IPS DF 6.9 (cell line): Measurements from ENCODE around the gene ATL3.
"Not testable (repeated sequence)": the region's sequence is repeated elsewhere in the genome, so short reads cannot be mapped to it uniquely, and the experiment has no call there.

Experiments used
- DNase-seq: peaks from one replicate; pipeline ENCODE4 v3.0.0-alpha.2; 2013; ENCODE audit warnings: low read depth, low spot score
- H3K27ac ChIP-seq: one replicate; pipeline ENCODE4 v1.5.1; 2013; ENCODE audit warnings: low read length, control low read depth
- H3K27me3 ChIP-seq: 2 replicates; pipeline ENCODE4 v1.6.1; 2013; ENCODE audit warnings: mild to moderate bottlenecking, low read length; ENCODE audit not compliant: control insufficient read depth, insufficient read depth
- H3K36me3 ChIP-seq: 2 replicates; pipeline ENCODE4 v1.6.1; 2013; ENCODE audit warnings: low read length; ENCODE audit not compliant: control insufficient read depth, insufficient read depth
- H3K4me1 ChIP-seq: 2 replicates; pipeline ENCODE4 v1.6.1; 2013; ENCODE audit warnings: low read length; ENCODE audit not compliant: control insufficient read depth, insufficient read depth
- H3K4me3 ChIP-seq: 2 replicates; pipeline ENCODE4 v1.5.1; 2013; ENCODE audit warnings: mild to moderate bottlenecking, low read length
- H3K9me3 ChIP-seq: 2 replicates; pipeline ENCODE4 v1.6.1; 2013; ENCODE audit warnings: low read length, inconsistent platforms; ENCODE audit not compliant: control insufficient read depth, insufficient read depth
- WGBS: extraction: QIAGEN DNeasy Blood & Tissue Kit; methylation state at CpG from one replicate; pipeline ENCODE4 v1.1.7; 2013; ENCODE audit warnings: mixed read lengths, missing lambda C conversion rate; ENCODE audit not compliant: insufficient read length, insufficient coverage; 5-methylcytosine and 5-hydroxymethylcytosine counted together

The ATL3 gene

DNA sequence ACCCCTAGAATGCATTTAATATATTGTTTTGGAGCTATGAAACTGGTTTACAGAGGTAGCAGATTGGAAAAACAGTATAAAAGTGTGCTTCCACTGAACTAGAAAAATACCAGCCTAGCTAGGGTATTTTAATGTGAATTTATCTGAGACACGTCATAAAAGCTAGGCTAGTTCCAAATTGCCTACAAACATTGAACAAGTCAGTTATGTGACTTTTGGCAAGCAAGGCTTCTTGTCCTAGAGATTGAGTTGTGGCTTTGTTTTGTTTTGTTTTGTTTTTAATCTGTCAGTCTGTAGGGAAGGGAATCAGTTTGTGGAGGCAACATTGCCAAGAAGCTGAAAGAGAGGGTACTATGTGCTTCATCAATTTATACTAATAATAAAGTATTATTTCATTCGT lies 34.4 kb upstream of the ATL3 start:
- Histone ChIP-seq H3K27me3 (no peaks in the 10 kb centered on the region), H3K27ac (no peak overlapping the region), H3K4me3 (no peak overlapping the region), H3K36me3 (no peaks in the 10 kb centered on the region), H3K4me1 (no peaks in the 10 kb centered on the region), H3K9me3 (no peaks in the 10 kb centered on the region)
- WGBS, result no CpG with 5 or more reads among the region's 2 CpGs
- no peak for DNase-seq

DNA sequence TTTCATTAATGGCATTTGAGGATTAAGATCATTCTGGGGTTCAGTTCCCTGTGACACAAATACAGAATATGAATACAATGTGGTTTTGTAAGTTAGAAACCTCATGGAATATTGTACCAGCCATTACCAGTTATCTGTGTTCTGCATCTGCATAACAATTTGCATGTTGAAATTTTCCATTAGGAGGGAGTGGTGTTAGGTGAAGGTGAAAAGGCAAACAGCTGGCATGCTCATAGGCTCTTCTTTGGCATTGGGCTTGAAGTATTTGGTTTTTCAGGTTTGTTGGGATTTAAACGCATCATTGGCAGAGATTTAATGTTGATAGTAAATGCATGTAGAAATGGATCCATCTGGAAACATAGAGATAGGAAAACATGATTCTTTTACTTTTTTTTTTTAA lies 28.7 kb upstream of the ATL3 start:
- no peak for DNase-seq
- Histone ChIP-seq H3K4me3 (no peak overlapping the region), H3K27me3 (no peaks in the 10 kb centered on the region), H3K9me3 (no peaks in the 10 kb centered on the region), H3K36me3 (no peaks in the 10 kb centered on the region), H3K27ac (no peak overlapping the region), H3K4me1 (peaks cover 1% of the 10 kb centered on the region; the same call in 1 of the 2 replicates)
- no CpG with 5 or more reads among the region's 1 CpG for WGBS

GRCh38 chr11:63698976-63699733 lies 28.0 kb upstream of the ATL3 start:
- H3K27me3 ChIP-seq, result no peaks in the 10 kb centered on the region
- DNase-seq, result no peak
- H3K27ac ChIP-seq, result no peak overlapping the region
- H3K4me3 ChIP-seq, result no peak overlapping the region
- WGBS, result no CpG with 5 or more reads among the region's 11 CpGs
- no peaks in the 10 kb centered on the region for H3K9me3 ChIP-seq
- H3K4me1 ChIP-seq, result peaks cover 1% of the 10 kb centered on the region; the same call in 1 of the 2 replicates
- H3K36me3 ChIP-seq, result no peaks in the 10 kb centered on the region

GRCh38 chr11:63694596-63694995 lies 23.4 kb upstream of the ATL3 start:
- H3K36me3 ChIP-seq, result no peaks in the 10 kb centered on the region
- no peak for DNase-seq
- H3K4me3 ChIP-seq, result no peak overlapping the region
- no CpG with 5 or more reads among the region's 7 CpGs for WGBS
- no peaks in the 10 kb centered on the region for H3K9me3 ChIP-seq
- H3K4me1 ChIP-seq, result peaks cover under 1% of the 10 kb centered on the region; the same call in 1 of the 2 replicates
- no peak overlapping the region for H3K27ac ChIP-seq
- no peaks in the 10 kb centered on the region for H3K27me3 ChIP-seq

- no CpG with 5 or more reads among the region's 1 CpG for WGBS
- no peak overlapping the region for H3K4me3 ChIP-seq
- H3K27ac ChIP-seq, result no peak overlapping the region
- no peak for DNase-seq
- H3K27me3 ChIP-seq, result no peaks in the 10 kb centered on the region
- H3K4me1 ChIP-seq, result no peaks in the 10 kb centered on the region
- no peaks in the 10 kb centered on the region for H3K36me3 ChIP-seq
- H3K9me3 ChIP-seq, result no peaks in the 10 kb centered on the region
Observed at GRCh38 chr11:63687845-63688244, 16.7 kb upstream of the ATL3 start.

DNA sequence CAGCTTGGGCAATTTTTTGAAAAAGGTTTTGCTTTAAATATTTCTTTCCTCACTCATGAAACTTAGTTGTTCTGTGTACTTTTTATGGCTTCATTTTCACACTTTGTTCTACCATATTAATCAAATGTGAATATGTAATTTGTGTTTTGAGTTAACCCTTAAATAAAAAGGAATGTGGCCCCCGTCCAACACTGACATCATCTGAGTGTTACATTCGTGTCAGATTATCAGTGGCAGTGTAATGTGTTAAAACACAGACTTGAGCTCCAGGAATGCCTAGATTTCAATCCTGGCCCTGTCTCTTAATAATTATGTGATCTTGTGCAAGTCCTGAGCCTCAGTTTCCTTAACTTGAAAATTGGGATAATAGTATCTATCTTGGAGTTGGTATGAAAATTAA lies 15.8 kb upstream of the ATL3 start:
- Histone ChIP-seq H3K27me3 (no peaks in the 10 kb centered on the region), H3K27ac (no peak overlapping the region), H3K36me3 (no peaks in the 10 kb centered on the region), H3K4me1 (no peaks in the 10 kb centered on the region), H3K4me3 (no peak overlapping the region), H3K9me3 (no peaks in the 10 kb centered on the region)
- WGBS, result no CpG with 5 or more reads among the region's 2 CpGs
- DNase-seq, result no peak

DNA sequence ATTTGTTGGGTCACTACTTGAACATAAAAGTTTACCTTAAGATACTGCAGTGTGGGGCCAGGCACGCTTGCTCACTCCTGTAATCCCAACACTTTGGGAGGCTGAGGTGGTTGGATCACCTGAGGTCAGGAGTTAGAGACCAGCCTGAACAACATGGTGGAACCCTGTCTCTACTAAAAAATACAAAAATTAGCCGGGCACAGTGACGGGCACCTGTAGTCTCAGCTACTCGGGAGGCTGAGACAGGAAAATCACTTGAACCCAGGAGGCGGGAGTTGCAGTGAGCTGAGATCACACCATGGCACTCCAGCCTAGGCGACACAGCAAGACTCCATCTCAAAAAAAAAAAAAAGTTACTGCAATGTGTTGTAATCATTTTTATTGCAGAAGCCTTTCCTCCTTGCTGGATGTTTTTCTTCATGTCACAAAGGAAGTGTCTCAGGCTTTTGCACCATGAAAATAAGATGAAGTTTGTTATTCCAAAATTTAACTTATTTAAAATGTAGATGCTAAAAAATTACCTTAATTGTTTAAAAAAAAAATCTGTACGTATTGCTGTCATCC lies 14.1 kb upstream of the ATL3 start:
- not testable (repeated sequence) for DNase-seq, H3K36me3 ChIP-seq, H3K4me1 ChIP-seq, H3K27me3 ChIP-seq, H3K4me3 ChIP-seq, H3K27ac ChIP-seq, H3K9me3 ChIP-seq
- WGBS, result no CpG with 5 or more reads among the region's 7 CpGs

- Histone ChIP-seq H3K36me3 (no peaks in the 10 kb centered on the region), H3K9me3 (no peaks in the 10 kb centered on the region), H3K27ac (no peak overlapping the region), H3K27me3 (no peaks in the 10 kb centered on the region), H3K4me3 (peak overlapping the region; percentile 12; the same call in 1 of the 2 replicates), H3K4me1 (no peaks in the 10 kb centered on the region)
- 100% methylated on average over 3 of the region's 8 CpGs for WGBS
- DNase-seq, result no peak
Observed at GRCh38 chr11:63683133-63683991, 12.2 kb upstream of the ATL3 start.

DNA sequence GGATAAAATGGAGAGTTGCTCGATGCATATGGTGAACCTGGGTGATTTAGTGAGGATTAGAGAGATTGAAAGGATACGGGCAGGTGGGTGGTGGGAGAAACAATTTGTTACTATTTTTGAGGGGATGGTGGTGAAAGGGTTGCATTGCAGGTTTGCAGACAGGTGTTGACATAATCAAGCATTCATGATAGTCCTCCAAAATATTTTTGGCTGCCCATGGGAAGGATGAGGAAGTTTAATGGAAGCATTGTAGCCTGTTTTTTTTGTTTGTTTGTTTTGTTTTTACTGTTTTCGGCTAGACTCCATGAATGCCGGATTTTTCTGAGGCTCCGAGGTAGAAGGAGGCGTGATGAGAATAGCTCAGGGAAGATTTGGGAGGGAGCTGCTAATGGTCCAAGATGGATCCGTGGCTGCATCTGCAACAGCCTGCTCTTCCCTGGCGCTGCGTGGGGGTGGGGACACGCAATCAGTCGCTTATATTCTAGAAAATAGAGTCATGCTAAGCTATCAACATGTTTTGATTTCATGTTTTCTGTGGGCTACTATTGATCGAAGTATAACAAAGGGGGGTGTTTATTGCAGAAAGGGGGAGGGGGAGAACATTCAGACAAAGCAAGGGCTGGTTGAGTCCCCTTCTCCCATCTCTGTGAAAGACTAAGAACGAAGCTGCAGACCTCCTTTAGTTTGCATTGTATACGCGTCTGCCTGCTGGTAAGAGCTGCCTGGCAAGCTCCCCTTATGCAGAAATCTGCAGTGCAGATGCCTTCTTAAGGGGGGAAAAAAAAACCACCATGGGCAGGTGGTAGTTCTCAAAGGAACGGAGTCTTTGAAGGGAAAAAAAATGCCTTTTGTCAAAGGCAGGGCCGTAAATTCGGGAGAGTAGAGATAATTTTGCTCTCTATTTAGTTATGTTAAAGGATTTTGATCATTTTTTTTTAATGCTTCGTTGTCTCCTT lies 11.2 kb upstream of the ATL3 start:
- H3K9me3 ChIP-seq, result no peaks in the 10 kb centered on the region
- peak overlapping the region; percentile 88 for H3K4me3 ChIP-seq
- H3K27me3 ChIP-seq, result no peaks in the 10 kb centered on the region
- no peaks in the 10 kb centered on the region for H3K36me3 ChIP-seq
- H3K27ac ChIP-seq, result no peak overlapping the region
- no peaks in the 10 kb centered on the region for H3K4me1 ChIP-seq
- no peak for DNase-seq
- 100% methylated on average over 1 of the region's 19 CpGs for WGBS
